H9 (cell line): ENCODE measurements around the gene OR51A4. TPM values are rescaled to one million over a fixed set of nuclear protein-coding genes. Genes with fewer than 3 reads are reported as not detected.
"Not testable (repeated sequence)": the region's sequence is repeated elsewhere in the genome, so short reads cannot be mapped to it uniquely, and the experiment has no call there.

ENCODE experiments used
- DNase-seq: peaks from one replicate; pipeline ENCODE4 v3.0.0-alpha.2; 2017
- H2AFZ ChIP-seq: one replicate; pipeline ENCODE4 v1.6.1; 2013; ENCODE audit warnings: mild to moderate bottlenecking, low read length, control low read depth, moderate library complexity
- H2AK5ac ChIP-seq: 2 replicates; pipeline ENCODE4 v1.6.1; 2013; ENCODE audit warnings: low read length, control low read depth, mixed read lengths; ENCODE audit not compliant: insufficient read length
- H2BK120ac ChIP-seq: one replicate; pipeline ENCODE4 v1.6.1; 2013; ENCODE audit warnings: low read depth, mild to moderate bottlenecking, low read length, control low read depth, inconsistent platforms; ENCODE audit not compliant: poor library complexity, severe bottlenecking
- H2BK12ac ChIP-seq: 2 replicates; pipeline ENCODE4 v1.6.1; 2013; ENCODE audit warnings: low read length, control low read depth, mixed read lengths, low read depth; ENCODE audit not compliant: insufficient read length
- H2BK15ac ChIP-seq: 2 replicates; pipeline ENCODE4 v1.6.1; 2013; ENCODE audit warnings: low read depth, low read length, control low read depth
- H2BK20ac ChIP-seq: one replicate; pipeline ENCODE4 v1.6.1; 2013; ENCODE audit warnings: low read depth, mild to moderate bottlenecking, low read length, control low read depth, inconsistent platforms; ENCODE audit not compliant: poor library complexity, severe bottlenecking
- H2BK5ac ChIP-seq: 2 replicates; pipeline ENCODE4 v1.6.1; 2013; ENCODE audit warnings: low read length, control low read depth, mixed read lengths; ENCODE audit not compliant: insufficient read length
- H3K14ac ChIP-seq: 2 replicates; pipeline ENCODE4 v1.6.1; 2013; ENCODE audit warnings: low read length, control low read depth; ENCODE audit not compliant: insufficient read depth
- H3K18ac ChIP-seq: 2 replicates; pipeline ENCODE4 v1.6.1; 2013; ENCODE audit warnings: low read depth, mild to moderate bottlenecking, mixed read lengths, low read length, control low read depth; ENCODE audit not compliant: insufficient read length
- H3K23ac ChIP-seq: 2 replicates; pipeline ENCODE4 v1.6.1; 2013; ENCODE audit warnings: low read length, control low read depth, mixed read lengths, low read depth; ENCODE audit not compliant: insufficient read length
- H3K23me2 ChIP-seq: 2 replicates; pipeline ENCODE4 v1.6.1; 2013; ENCODE audit warnings: low read depth, mild to moderate bottlenecking, mixed read lengths, low read length, control low read depth; ENCODE audit not compliant: insufficient read length, poor library complexity, severe bottlenecking
- H3K27ac ChIP-seq: 2 replicates; pipeline ENCODE4 v1.5.1; 2013; ENCODE audit warnings: low read length, control low read depth, mixed read lengths, low read depth; ENCODE audit not compliant: insufficient read length
- H3K27me3 ChIP-seq: 2 replicates; pipeline ENCODE4 v1.6.1; 2013; ENCODE audit warnings: low read length, control low read depth, inconsistent platforms; ENCODE audit not compliant: insufficient read depth
- H3K4ac ChIP-seq: 2 replicates; pipeline ENCODE4 v1.6.1; 2013; ENCODE audit warnings: low read depth, mild to moderate bottlenecking, control low read depth, inconsistent platforms, low read length, moderate library complexity
- H3K4me1 ChIP-seq: 2 replicates; pipeline ENCODE4 v1.6.1; 2013; ENCODE audit warnings: low read length, control low read depth, inconsistent platforms; ENCODE audit not compliant: insufficient read depth
- H3K4me2 ChIP-seq: 2 replicates; pipeline ENCODE4 v1.6.1; 2013; ENCODE audit warnings: low read length, control low read depth, mixed read lengths; ENCODE audit not compliant: insufficient read length, insufficient read depth
- H3K56ac ChIP-seq: 2 replicates; pipeline ENCODE4 v1.6.1; 2013; ENCODE audit warnings: low read depth, mild to moderate bottlenecking, mixed read lengths, low read length, control low read depth; ENCODE audit not compliant: insufficient read length
- H3K79me1 ChIP-seq: 2 replicates; pipeline ENCODE4 v1.6.1; 2013; ENCODE audit warnings: low read depth, mild to moderate bottlenecking, moderate library complexity, low read length, control low read depth, inconsistent platforms; ENCODE audit not compliant: insufficient read depth, poor library complexity, severe bottlenecking
- H3K79me2 ChIP-seq: 2 replicates; pipeline ENCODE4 v1.6.1; 2013; ENCODE audit warnings: low read length, control low read depth, inconsistent platforms; ENCODE audit not compliant: insufficient read depth
- H3K9ac ChIP-seq: 2 replicates; pipeline ENCODE4 v1.6.1; 2013; ENCODE audit warnings: low read length, control low read depth, mixed read lengths; ENCODE audit not compliant: insufficient read length; ENCODE audit errors: extremely low read depth
- H3K9me3 ChIP-seq: one replicate; pipeline ENCODE4 v1.6.1; 2013; ENCODE audit warnings: low read depth, low read length, inconsistent platforms; ENCODE audit not compliant: control insufficient read depth
- H3T11ph ChIP-seq: one replicate; pipeline ENCODE4 v1.6.1; 2013; ENCODE audit warnings: mild to moderate bottlenecking, low read length, control low read depth, inconsistent platforms
- H4K20me1 ChIP-seq: one replicate; pipeline ENCODE4 v1.6.1; 2013; ENCODE audit not compliant: control insufficient read depth, insufficient read length, insufficient read depth
- H4K5ac ChIP-seq: 2 replicates; pipeline ENCODE4 v1.6.1; 2013; ENCODE audit warnings: low read depth, mild to moderate bottlenecking, mixed read lengths, low read length, control low read depth; ENCODE audit not compliant: insufficient read length
- H4K8ac ChIP-seq: replicated peaks from 2 replicates; pipeline ENCODE4 v1.6.1; 2013; ENCODE audit warnings: low read length, control low read depth, mixed read lengths, low read depth; ENCODE audit not compliant: insufficient read length
- H4K91ac ChIP-seq: 2 replicates; pipeline ENCODE4 v1.6.1; 2013; ENCODE audit warnings: low read depth, mild to moderate bottlenecking, moderate library complexity, mixed read lengths, low read length, control low read depth; ENCODE audit not compliant: insufficient read length
- H3K27ac Mint-ChIP-seq, 3 experiments: 2 replicates in 2 of 3; 3 replicates in 1 of 3; pipeline ENCODE4 v1.8.0; 2020 to 2021; ENCODE audit warnings: mixed read lengths in 3 of 3, mild to moderate bottlenecking in 1 of 3, moderate library complexity in 1 of 3
- H3K27me3 Mint-ChIP-seq: 2 replicates; pipeline ENCODE4 v1.8.0; 2021; ENCODE audit warnings: low read depth, mild to moderate bottlenecking, moderate library complexity, mixed read lengths
- H3K36me3 Mint-ChIP-seq, 3 experiments: 2 replicates in 2 of 3; 3 replicates in 1 of 3; pipeline ENCODE4 v1.8.0; 2020 to 2021; ENCODE audit warnings: low read depth in 3 of 3, mixed read lengths in 3 of 3; ENCODE audit not compliant: insufficient read depth in 1 of 3
- H3K4me1 Mint-ChIP-seq, 2 experiments: 2 replicates each; pipeline ENCODE4 v1.8.0; 2020; ENCODE audit warnings: mixed read lengths in 2 of 2
- H3K4me3 Mint-ChIP-seq, 2 experiments: 2 replicates in 1 of 2; 3 replicates in 1 of 2; pipeline ENCODE4 v1.8.0; 2020 to 2021; ENCODE audit warnings: mild to moderate bottlenecking in 2 of 2, mixed read lengths in 2 of 2, moderate library complexity in 1 of 2
- H3K9me3 Mint-ChIP-seq, 2 experiments: 2 replicates in 1 of 2; 3 replicates in 1 of 2; pipeline ENCODE4 v1.8.0; 2020; ENCODE audit warnings: mild to moderate bottlenecking in 2 of 2, mixed read lengths in 2 of 2, moderate library complexity in 1 of 2
- WGBS: extraction: QIAGEN DNeasy Blood & Tissue Kit; methylation state at CpG from one replicate; pipeline ENCODE4 v1.1.7; 2013; ENCODE audit warnings: missing lambda C conversion rate, low lambda C conversion rate, mixed read lengths; ENCODE audit not compliant: insufficient read length; ENCODE audit errors: extremely low coverage; 5-methylcytosine and 5-hydroxymethylcytosine counted together
- total RNA-seq: library from RNA; stranded (reverse); gene quantifications from 2 replicates; pipeline ENCODE4 v1.2.1, GENCODE V29; 2021
- TF ChIP-seq, protein P1 (sequence below): fragments of 200-600 bp; sonication (generic); conservative IDR thresholded peaks from 3 replicates; pipeline ENCODE4 v1.8.0; 2021; ENCODE audit warnings: antibody characterized with exemption, mild to moderate bottlenecking

OR51A4 gene
- total RNA-seq, 1 experiment from 2014 or later: not detected

DNA sequence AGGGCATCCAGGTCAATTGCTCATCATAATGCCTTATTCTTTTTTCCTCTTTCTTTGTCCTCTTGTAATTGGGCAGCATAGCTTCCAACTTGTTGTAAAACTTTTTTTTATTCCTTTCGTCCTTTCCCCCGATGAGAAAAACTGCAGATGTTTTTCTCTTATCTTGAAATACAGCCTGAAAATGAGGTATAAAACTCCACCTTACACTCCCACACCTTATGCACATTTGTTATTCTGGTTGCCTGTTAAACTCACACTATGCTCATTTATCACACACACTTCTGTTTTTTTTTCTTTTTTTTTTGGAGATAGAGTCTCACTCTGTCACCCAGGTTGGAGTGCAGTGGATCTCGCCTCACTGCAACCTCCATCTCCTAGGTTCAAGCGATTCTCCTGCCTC is 10.0 kb upstream of the OR51A4 start:
- H3K79me1 ChIP-seq: no peaks in the 10 kb centered on the region
- no peak overlapping the region for H3K18ac ChIP-seq
- H3K9me3 Mint-ChIP-seq: no peaks in the 10 kb centered on the region
- no peak overlapping the region for H3T11ph ChIP-seq
- no peak overlapping the region for H3K23ac ChIP-seq
- no peak overlapping the region for H3K56ac ChIP-seq
- H3K27ac ChIP-seq: no peak overlapping the region
- no peak overlapping the region for H3K4me3 Mint-ChIP-seq
- H3K36me3 Mint-ChIP-seq: no peaks in the 10 kb centered on the region
- no peak overlapping the region for H2BK15ac ChIP-seq
- H3K4me2 ChIP-seq: no peak overlapping the region
- H3K9ac ChIP-seq: no peak overlapping the region
- H3K14ac ChIP-seq: no peak overlapping the region
- peaks cover 2% of the 10 kb centered on the region; the same call in 1 of the 2 replicates for H3K27me3 Mint-ChIP-seq
- no peaks in the 10 kb centered on the region for H3K9me3 ChIP-seq
- H3K4ac ChIP-seq: no peak overlapping the region
- TF ChIP-seq, protein P1, sequence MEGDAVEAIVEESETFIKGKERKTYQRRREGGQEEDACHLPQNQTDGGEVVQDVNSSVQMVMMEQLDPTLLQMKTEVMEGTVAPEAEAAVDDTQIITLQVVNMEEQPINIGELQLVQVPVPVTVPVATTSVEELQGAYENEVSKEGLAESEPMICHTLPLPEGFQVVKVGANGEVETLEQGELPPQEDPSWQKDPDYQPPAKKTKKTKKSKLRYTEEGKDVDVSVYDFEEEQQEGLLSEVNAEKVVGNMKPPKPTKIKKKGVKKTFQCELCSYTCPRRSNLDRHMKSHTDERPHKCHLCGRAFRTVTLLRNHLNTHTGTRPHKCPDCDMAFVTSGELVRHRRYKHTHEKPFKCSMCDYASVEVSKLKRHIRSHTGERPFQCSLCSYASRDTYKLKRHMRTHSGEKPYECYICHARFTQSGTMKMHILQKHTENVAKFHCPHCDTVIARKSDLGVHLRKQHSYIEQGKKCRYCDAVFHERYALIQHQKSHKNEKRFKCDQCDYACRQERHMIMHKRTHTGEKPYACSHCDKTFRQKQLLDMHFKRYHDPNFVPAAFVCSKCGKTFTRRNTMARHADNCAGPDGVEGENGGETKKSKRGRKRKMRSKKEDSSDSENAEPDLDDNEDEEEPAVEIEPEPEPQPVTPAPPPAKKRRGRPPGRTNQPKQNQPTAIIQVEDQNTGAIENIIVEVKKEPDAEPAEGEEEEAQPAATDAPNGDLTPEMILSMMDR: no peak
- H2AK5ac ChIP-seq: no peak overlapping the region
- H3K4me1 ChIP-seq: no peaks in the 10 kb centered on the region
- H4K8ac ChIP-seq: no peak overlapping the region
- no peak overlapping the region for H4K5ac ChIP-seq
- H3K79me2 ChIP-seq: no peaks in the 10 kb centered on the region
- no peaks in the 10 kb centered on the region for H3K23me2 ChIP-seq
- no peak overlapping the region for H2BK12ac ChIP-seq
- H3K4me1 Mint-ChIP-seq: 0 out of 4 replicates have a peak, but pooled peaks cover 0 to 3% of the 10 kb centered on the region in 2 experiments
- H4K91ac ChIP-seq: no peak overlapping the region
- no CpG with 5 or more reads among the region's 4 CpGs for WGBS
- H4K20me1 ChIP-seq: no peaks in the 10 kb centered on the region
- H3K27me3 ChIP-seq: no peaks in the 10 kb centered on the region
- DNase-seq: no peak
- H3K27ac Mint-ChIP-seq: no peak overlapping the region
- H2BK5ac ChIP-seq: no peak overlapping the region
- no peak overlapping the region for H2BK120ac ChIP-seq
- no peak overlapping the region for H2AFZ ChIP-seq
- no peak overlapping the region for H2BK20ac ChIP-seq

DNA sequence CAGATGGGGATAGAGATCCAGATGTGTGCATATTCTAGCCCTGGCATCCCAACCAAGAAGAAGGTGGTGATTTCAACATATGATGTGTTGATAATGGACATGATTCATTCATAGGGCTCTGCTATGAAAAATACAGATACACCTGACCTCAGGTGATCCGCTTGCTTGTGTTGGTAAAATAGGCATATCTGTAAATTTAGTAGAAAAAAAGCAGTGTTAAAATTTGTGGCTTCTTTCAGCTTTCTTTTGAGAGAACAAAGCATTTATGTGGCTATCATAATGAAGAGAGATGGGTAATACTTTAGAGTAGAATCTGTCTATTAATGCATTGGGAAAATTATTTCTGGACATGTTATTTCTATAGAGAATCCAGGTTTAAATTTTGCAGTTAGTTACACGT is 8.2 kb upstream of the OR51A4 start, which contains the start of gene OR51A2:
Gene OR51A2, minus strand, starts transcription at position 101 of the 400 bp plus-strand sequence. Its CDS starts 0 bp downstream, at position 101.
- not testable (repeated sequence) for H3K9me3 ChIP-seq, H3K14ac ChIP-seq, H2BK20ac ChIP-seq, H4K8ac ChIP-seq, H3K27me3 Mint-ChIP-seq, H2AFZ ChIP-seq, H4K20me1 ChIP-seq, H3K4ac ChIP-seq, H3K4me1 ChIP-seq, H2BK5ac ChIP-seq, H3K79me2 ChIP-seq, H2BK120ac ChIP-seq, H3K4me1 Mint-ChIP-seq, H3K18ac ChIP-seq, H3K27ac ChIP-seq, H2AK5ac ChIP-seq, H4K5ac ChIP-seq, H3K4me3 Mint-ChIP-seq, H3K36me3 Mint-ChIP-seq, H3K79me1 ChIP-seq, H3K23me2 ChIP-seq, H3K9ac ChIP-seq, H3K23ac ChIP-seq, H3K27me3 ChIP-seq, H3K4me2 ChIP-seq, DNase-seq, H3K56ac ChIP-seq, H3K27ac Mint-ChIP-seq, H4K91ac ChIP-seq, H3T11ph ChIP-seq, H2BK15ac ChIP-seq, H2BK12ac ChIP-seq, H3K9me3 Mint-ChIP-seq
- WGBS: no CpG with 5 or more reads among the region's 2 CpGs
